HepG2 (cell line): ENCODE results near the gene HYPK. TPM values are rescaled to one million over a fixed set of nuclear protein-coding genes. Genes with fewer than 3 reads are reported as not detected.

Source experiments
- EP300 ChIP-seq, 3 experiments: sonication (generic) in 1 of 3; formaldehyde crosslinking in 1 of 3; IDR thresholded peaks; 2 replicates each; pipeline versions ENCODE4 v1.5.1 to v1.6.1; 2011 to 2020; ENCODE audit warnings: low read depth in 2 of 3, low read length in 2 of 3, borderline replicate concordance in 1 of 3, improper control_type of control experiment in 1 of 3, mild to moderate bottlenecking in 1 of 3, missing genetic modification reagents in 1 of 3, moderate library complexity in 1 of 3
- FOXA1 ChIP-seq, 2 experiments: fragments of 450-650 bp in 1 of 2; sonication (generic) in 1 of 2; formaldehyde crosslinking in 1 of 2; IDR thresholded peaks; 2 replicates each; pipeline versions ENCODE4 v1.4.0 to v1.6.1; 2016 to 2020; ENCODE audit warnings: missing genetic modification reagents in 1 of 2
- FOXA3 ChIP-seq: IDR thresholded peaks from 2 replicates; pipeline ENCODE4 v1.6.1; 2016; ENCODE audit warnings: missing genetic modification reagents, missing compliant biosample characterization
- MAX ChIP-seq: IDR thresholded peaks from 2 replicates; pipeline ENCODE4 v1.6.1; 2012; ENCODE audit warnings: inconsistent platforms
- PHF8 ChIP-seq: sonication (generic); formaldehyde crosslinking; IDR thresholded peaks from 2 replicates; pipeline ENCODE4 v1.5.0; 2020; ENCODE audit warnings: missing genetic modification reagents
- SMAD3 ChIP-seq: sonication (generic); formaldehyde crosslinking; IDR thresholded peaks from 2 replicates; pipeline ENCODE4 v1.4.0; 2020; ENCODE audit warnings: missing genetic modification reagents
- SP5 ChIP-seq: IDR thresholded peaks from 2 replicates; pipeline ENCODE4 v1.6.1; 2016; ENCODE audit warnings: low read depth, borderline replicate concordance
- TFE3 ChIP-seq: IDR thresholded peaks from 2 replicates; pipeline ENCODE4 v1.6.1; 2016
- XRCC5 ChIP-seq: fragments of 200-400 bp; formaldehyde crosslinking; optimal IDR thresholded peaks from 2 replicates; pipeline ENCODE3; 2017; ENCODE audit warnings: mild to moderate bottlenecking, low read length
- ZEB1 ChIP-seq: IDR thresholded peaks from 2 replicates; pipeline ENCODE4 v1.6.1; 2012; ENCODE audit warnings: mild to moderate bottlenecking, low read depth, inconsistent platforms; ENCODE audit not compliant: insufficient replicate concordance
- ZIK1 ChIP-seq: sonication (generic); formaldehyde crosslinking; IDR thresholded peaks from 2 replicates; pipeline ENCODE4 v1.5.0; 2020; ENCODE audit warnings: mild to moderate bottlenecking, low read depth, missing genetic modification reagents, borderline replicate concordance
- ZKSCAN8 ChIP-seq: IDR thresholded peaks from 2 replicates; pipeline ENCODE4 v1.6.1; 2016; ENCODE audit warnings: borderline replicate concordance, missing genetic modification reagents, missing compliant biosample characterization
- ZNF138 ChIP-seq: sonication (generic); formaldehyde crosslinking; IDR thresholded peaks from 2 replicates; pipeline ENCODE4 v1.5.0; 2020; ENCODE audit warnings: mild to moderate bottlenecking, low read depth, missing genetic modification reagents
- ZNF34 ChIP-seq: sonication (generic); formaldehyde crosslinking; IDR thresholded peaks from 2 replicates; pipeline ENCODE4 v1.4.0; 2020; ENCODE audit warnings: mild to moderate bottlenecking, missing genetic modification reagents, borderline replicate concordance
- ZNF407 ChIP-seq: sonication (generic); formaldehyde crosslinking; IDR thresholded peaks from one replicate; pipeline ENCODE4 v1.5.1; 2020; ENCODE audit warnings: mild to moderate bottlenecking, missing genetic modification reagents; ENCODE audit errors: not compliant biosample characterization
- ZNF580 ChIP-seq: IDR thresholded peaks from 2 replicates; pipeline ENCODE4 v1.6.1; 2016; ENCODE audit warnings: low read depth, borderline replicate concordance
- ZNF605 ChIP-seq: sonication (generic); formaldehyde crosslinking; IDR thresholded peaks from 2 replicates; pipeline ENCODE4 v1.8.0; 2022; ENCODE audit warnings: mild to moderate bottlenecking, missing genetic modification reagents
- ZNF792 ChIP-seq: IDR thresholded peaks from 2 replicates; pipeline ENCODE4 v1.6.1; 2016
- polyA plus RNA-seq, 8 experiments: library from polyadenylated mRNA; depleted of rRNA in 3 of 8; stranded (reverse) in 7 of 8; unstranded in 1 of 8; fragments of >200 nt; fragmentation: Illumina TruSeq in 4 of 8; extraction: Trizol in 4 of 8; gene quantifications; 2 replicates each; pipeline versions ENCODE4 v1.2.1 to v1.2.3, GENCODE V29; 2011 to 2016; ENCODE audit warnings: low read depth in 4 of 8, missing spikeins in 1 of 8, mixed read lengths in 1 of 8; ENCODE audit not compliant: insufficient read depth in 1 of 8
- total RNA-seq, 5 experiments: library from RNA; depleted of rRNA; stranded (reverse); fragments of >200 nt; fragmentation: Illumina TruSeq; extraction: Trizol; gene quantifications; 2 replicates each; pipeline ENCODE4 v1.2.3, GENCODE V29; 2016; ENCODE audit warnings: low read depth in 1 of 5

The HYPK gene
- total and polyA plus RNA-seq, 2 of the 13 experiments (the other 11 are each of a cell fraction or from before 2014, with no cell fraction given), result 13.5 to 16.5 TPM

GRCh38 chr15:43800286-43801141 is at the start of gene HYPK (continued):
- TF ChIP-seq EP300 (IDR thresholded peaks at IDR 0.05; ENCODE audit: low read depth in 2 of 2, low read length in 2 of 2) (peak in 1 of 2 experiments; percentile 35; a peak in 1 of 4 replicates), EP300 (CRISPR knock-in tag; IDR thresholded peaks at IDR 0.05; ENCODE audit: borderline replicate concordance) (no peak), ZEB1 (no peak), ZKSCAN8 (CRISPR knock-in tag) (0 out of 2 replicates have a peak, but pooled peaks have one; percentile 27), XRCC5 (peak; percentile 17), PHF8 (CRISPR knock-in tag) (peak; percentile 81), FOXA3 (CRISPR knock-in tag) (0 out of 2 replicates have a peak, but pooled peaks have one; percentile 19), ZNF407 (CRISPR knock-in tag) (peak; percentile 71), SP5 (0 out of 2 replicates have a peak, but pooled peaks have one; percentile 26), ZNF34 (CRISPR knock-in tag) (no peak), ZNF580 (CRISPR knock-in tag) (peak; percentile 68; the same call in 1 of the 2 replicates), ZNF605 (CRISPR knock-in tag) (0 out of 2 replicates have a peak, but pooled peaks have one; percentile 44), FOXA1 (IDR thresholded peaks at IDR 0.05) (no peak), FOXA1 (CRISPR knock-in tag; IDR thresholded peaks at IDR 0.05) (no peak), ZNF138 (CRISPR knock-in tag) (peak; percentile 13; the same call in 1 of the 2 replicates), ZIK1 (no peak), TFE3 (CRISPR knock-in tag) (0 out of 2 replicates have a peak, but pooled peaks have one; percentile 37), SMAD3 (CRISPR knock-in tag) (0 out of 2 replicates have a peak, but pooled peaks have one; percentile 20), MAX (peak; percentile 58), ZNF792 (CRISPR knock-in tag) (peak; percentile 58; the same call in 1 of the 2 replicates)
